Activated T-helper 17 cell treated with anti-CD3 and anti-CD28 coated beads, Interleukin-2, amount 50 U/mL, for 72 hours (primary cell): ENCODE results near the gene SETD2. TPM values are rescaled to one million over a fixed set of nuclear protein-coding genes. Genes with fewer than 3 reads are reported as not detected.

Experiments
- ATAC-seq: fragments of 150-1000 bp; cut with Tn5 transposase; replicated peaks from 2 replicates; pipeline ENCODE4 v1.10.0; 2021; ENCODE audit warnings: mild to moderate bottlenecking, moderate library complexity
- H3K27ac Mint-ChIP-seq: one replicate; pipeline ENCODE4 v1.8.0; 2022; ENCODE audit warnings: mixed read lengths
- H3K27me3 Mint-ChIP-seq: one replicate; pipeline ENCODE4 v1.8.0; 2022; ENCODE audit warnings: mixed read lengths
- H3K36me3 Mint-ChIP-seq: one replicate; pipeline ENCODE4 v1.8.0; 2022; ENCODE audit warnings: low read depth, mild to moderate bottlenecking, mixed read lengths
- H3K4me1 Mint-ChIP-seq: one replicate; pipeline ENCODE4 v1.8.0; 2022; ENCODE audit warnings: mixed read lengths
- H3K4me3 Mint-ChIP-seq: one replicate; pipeline ENCODE4 v1.8.0; 2022; ENCODE audit warnings: mild to moderate bottlenecking, mixed read lengths
- H3K9me3 Mint-ChIP-seq: one replicate; pipeline ENCODE4 v1.8.0; 2022; ENCODE audit warnings: mixed read lengths
- total RNA-seq, 2 donors: library from RNA; stranded (reverse); gene quantifications; one replicate each; pipeline ENCODE4 v1.2.3, GENCODE V29; 2022

The SETD2 gene
- total RNA-seq, 2 donors from 2014 or later: 28.8 to 33.1 TPM

- Mint-ChIP-seq H3K36me3 (peaks cover 60% of the 10 kb centered on the region), H3K27ac (no peak overlapping the region), H3K4me3 (peak overlapping the region; percentile 26), H3K9me3 (no peaks in the 10 kb centered on the region), H3K4me1 (peaks cover 4% of the 10 kb centered on the region), H3K27me3 (no peaks in the 10 kb centered on the region)
- peak; percentile 71 for ATAC-seq
Observed at GRCh38 chr3:47009225-47010110, 154.4 kb downstream of the SETD2 start.

- peaks cover 4% of the 10 kb centered on the region for H3K4me1 Mint-ChIP-seq
- H3K36me3 Mint-ChIP-seq: peaks cover 61% of the 10 kb centered on the region
- H3K27ac Mint-ChIP-seq: no peak overlapping the region
- H3K27me3 Mint-ChIP-seq: no peaks in the 10 kb centered on the region
- no peak for ATAC-seq
- H3K9me3 Mint-ChIP-seq: no peaks in the 10 kb centered on the region
- H3K4me3 Mint-ChIP-seq: no peak overlapping the region
Observed at GRCh38 chr3:47008851-47009224, 155.1 kb downstream of the SETD2 start.

GRCh38 chr3:47008234-47008796, 155.6 kb downstream of the SETD2 start:
- H3K36me3 Mint-ChIP-seq: peaks cover 66% of the 10 kb centered on the region
- no peaks in the 10 kb centered on the region for H3K27me3 Mint-ChIP-seq
- H3K4me3 Mint-ChIP-seq: no peak overlapping the region
- H3K27ac Mint-ChIP-seq: no peak overlapping the region
- ATAC-seq: no peak
- H3K9me3 Mint-ChIP-seq: no peaks in the 10 kb centered on the region
- peaks cover 4% of the 10 kb centered on the region for H3K4me1 Mint-ChIP-seq

- Mint-ChIP-seq H3K4me3 (no peak overlapping the region), H3K9me3 (no peaks in the 10 kb centered on the region), H3K36me3 (peaks cover 71% of the 10 kb centered on the region), H3K4me1 (peaks cover 4% of the 10 kb centered on the region), H3K27me3 (no peaks in the 10 kb centered on the region), H3K27ac (no peak overlapping the region)
- ATAC-seq: no peak
Observed at GRCh38 chr3:47007482-47008233, 156.3 kb downstream of the SETD2 start.

- peaks cover 77% of the 10 kb centered on the region for H3K36me3 Mint-ChIP-seq
- no peaks in the 10 kb centered on the region for H3K27me3 Mint-ChIP-seq
- H3K4me3 Mint-ChIP-seq: no peak overlapping the region
- no peak overlapping the region for H3K27ac Mint-ChIP-seq
- H3K4me1 Mint-ChIP-seq: peaks cover 4% of the 10 kb centered on the region
- no peaks in the 10 kb centered on the region for H3K9me3 Mint-ChIP-seq
- no peak for ATAC-seq
Observed at GRCh38 chr3:47007001-47007400, 156.9 kb downstream of the SETD2 start.

- no peak for ATAC-seq
- no peaks in the 10 kb centered on the region for H3K27me3 Mint-ChIP-seq
- H3K27ac Mint-ChIP-seq: no peak overlapping the region
- no peak overlapping the region for H3K4me3 Mint-ChIP-seq
- peaks cover 4% of the 10 kb centered on the region for H3K4me1 Mint-ChIP-seq
- H3K36me3 Mint-ChIP-seq: peaks cover 83% of the 10 kb centered on the region
- H3K9me3 Mint-ChIP-seq: no peaks in the 10 kb centered on the region
Observed at GRCh38 chr3:47006145-47006651, 157.7 kb downstream of the SETD2 start.

GRCh38 chr3:47005212-47006144, 158.4 kb downstream of the SETD2 start:
- Mint-ChIP-seq H3K27ac (no peak overlapping the region), H3K36me3 (peaks cover 85% of the 10 kb centered on the region), H3K4me3 (no peak overlapping the region), H3K27me3 (no peaks in the 10 kb centered on the region), H3K4me1 (peaks cover under 1% of the 10 kb centered on the region), H3K9me3 (no peaks in the 10 kb centered on the region)
- ATAC-seq: no peak

- no peak for ATAC-seq
- H3K27me3 Mint-ChIP-seq: no peaks in the 10 kb centered on the region
- H3K27ac Mint-ChIP-seq: no peak overlapping the region
- no peaks in the 10 kb centered on the region for H3K9me3 Mint-ChIP-seq
- H3K4me3 Mint-ChIP-seq: no peak overlapping the region
- peaks cover 85% of the 10 kb centered on the region for H3K36me3 Mint-ChIP-seq
- no peaks in the 10 kb centered on the region for H3K4me1 Mint-ChIP-seq
Observed at GRCh38 chr3:47004369-47005211, 159.3 kb downstream of the SETD2 start.

GRCh38 chr3:47003461-47004368, 160.2 kb downstream of the SETD2 start:
- no peak overlapping the region for H3K27ac Mint-ChIP-seq
- H3K4me3 Mint-ChIP-seq: no peak overlapping the region
- no peaks in the 10 kb centered on the region for H3K4me1 Mint-ChIP-seq
- no peaks in the 10 kb centered on the region for H3K27me3 Mint-ChIP-seq
- no peaks in the 10 kb centered on the region for H3K9me3 Mint-ChIP-seq
- peaks cover 91% of the 10 kb centered on the region for H3K36me3 Mint-ChIP-seq
- no peak for ATAC-seq

GRCh38 chr3:47003056-47003410, 160.9 kb downstream of the SETD2 start:
- Mint-ChIP-seq H3K9me3 (no peaks in the 10 kb centered on the region), H3K27ac (no peak overlapping the region), H3K4me3 (no peak overlapping the region), H3K4me1 (no peaks in the 10 kb centered on the region), H3K36me3 (peaks cover 91% of the 10 kb centered on the region), H3K27me3 (no peaks in the 10 kb centered on the region)
- ATAC-seq: no peak

GRCh38 chr3:47002171-47003055, 161.5 kb downstream of the SETD2 start:
- Mint-ChIP-seq H3K36me3 (peaks cover 91% of the 10 kb centered on the region), H3K4me1 (no peaks in the 10 kb centered on the region)
- ATAC-seq: no peak

GRCh38 chr3:47001731-47002170, 162.2 kb downstream of the SETD2 start:
- H3K4me3 Mint-ChIP-seq: no peak overlapping the region
- no peaks in the 10 kb centered on the region for H3K9me3 Mint-ChIP-seq
- no peak overlapping the region for H3K27ac Mint-ChIP-seq
- no peak for ATAC-seq
- peaks cover 4% of the 10 kb centered on the region for H3K4me1 Mint-ChIP-seq
- no peaks in the 10 kb centered on the region for H3K27me3 Mint-ChIP-seq
- peaks cover 91% of the 10 kb centered on the region for H3K36me3 Mint-ChIP-seq

More at GRCh38 chr3:47002171-47003055, 161.5 kb downstream of the SETD2 start:
- Mint-ChIP-seq H3K27ac (no peak overlapping the region), H3K9me3 (no peaks in the 10 kb centered on the region), H3K4me3 (no peak overlapping the region), H3K27me3 (no peaks in the 10 kb centered on the region)
